OCI-LY7 (cell line): ENCODE data around the gene HIVEP3.

Source experiments
- EZH2phosphoT487 ChIP-seq: fragments of 200-600 bp; sonication (generic); IDR thresholded peaks from 2 replicates; pipeline ENCODE4 v1.6.1; 2018; ENCODE audit warnings: low read depth, borderline replicate concordance, mild to moderate bottlenecking, mixed run types, antibody characterized with exemption, low read length, moderate library complexity, mixed read lengths
- TF ChIP-seq, protein P1 (sequence below): fragments of 200-600 bp; sonication (generic); conservative IDR thresholded peaks from 2 replicates; pipeline ENCODE4 v1.5.1; 2014; ENCODE audit warnings: mild to moderate bottlenecking, antibody characterized with exemption, low read length, moderate library complexity, mixed read lengths

DNA sequence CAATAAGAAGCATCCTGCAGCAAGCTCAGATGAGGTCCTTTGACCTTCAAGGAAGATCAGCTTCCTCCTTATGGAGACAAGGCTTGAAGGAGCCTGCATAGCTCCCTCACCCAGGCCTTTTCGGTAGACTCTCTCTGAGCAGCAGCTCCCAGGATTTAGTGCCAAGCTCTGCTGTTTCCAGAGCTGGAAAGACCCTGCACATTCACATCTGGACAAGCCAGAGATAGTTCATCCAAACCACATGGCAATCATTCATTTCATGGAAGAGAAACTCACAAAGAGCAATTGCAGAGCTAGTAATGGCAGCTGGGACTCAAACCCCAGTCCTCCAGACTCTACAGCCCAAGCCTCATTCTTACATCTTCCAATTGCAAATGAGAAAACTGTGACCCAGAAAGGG, 357.8 kb downstream of the HIVEP3 start:
- TF ChIP-seq, protein P1, sequence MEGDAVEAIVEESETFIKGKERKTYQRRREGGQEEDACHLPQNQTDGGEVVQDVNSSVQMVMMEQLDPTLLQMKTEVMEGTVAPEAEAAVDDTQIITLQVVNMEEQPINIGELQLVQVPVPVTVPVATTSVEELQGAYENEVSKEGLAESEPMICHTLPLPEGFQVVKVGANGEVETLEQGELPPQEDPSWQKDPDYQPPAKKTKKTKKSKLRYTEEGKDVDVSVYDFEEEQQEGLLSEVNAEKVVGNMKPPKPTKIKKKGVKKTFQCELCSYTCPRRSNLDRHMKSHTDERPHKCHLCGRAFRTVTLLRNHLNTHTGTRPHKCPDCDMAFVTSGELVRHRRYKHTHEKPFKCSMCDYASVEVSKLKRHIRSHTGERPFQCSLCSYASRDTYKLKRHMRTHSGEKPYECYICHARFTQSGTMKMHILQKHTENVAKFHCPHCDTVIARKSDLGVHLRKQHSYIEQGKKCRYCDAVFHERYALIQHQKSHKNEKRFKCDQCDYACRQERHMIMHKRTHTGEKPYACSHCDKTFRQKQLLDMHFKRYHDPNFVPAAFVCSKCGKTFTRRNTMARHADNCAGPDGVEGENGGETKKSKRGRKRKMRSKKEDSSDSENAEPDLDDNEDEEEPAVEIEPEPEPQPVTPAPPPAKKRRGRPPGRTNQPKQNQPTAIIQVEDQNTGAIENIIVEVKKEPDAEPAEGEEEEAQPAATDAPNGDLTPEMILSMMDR: no peak
- TF ChIP-seq EZH2phosphoT487: no peak
